ENCODE data around the gene TANC1. TPM values are rescaled to one million over a fixed set of nuclear protein-coding genes. Genes with fewer than 3 reads are reported as not detected.

Gene TANC1
- total RNA-seq, 1 donor from 2014 or later, result 56.9 TPM

DNA sequence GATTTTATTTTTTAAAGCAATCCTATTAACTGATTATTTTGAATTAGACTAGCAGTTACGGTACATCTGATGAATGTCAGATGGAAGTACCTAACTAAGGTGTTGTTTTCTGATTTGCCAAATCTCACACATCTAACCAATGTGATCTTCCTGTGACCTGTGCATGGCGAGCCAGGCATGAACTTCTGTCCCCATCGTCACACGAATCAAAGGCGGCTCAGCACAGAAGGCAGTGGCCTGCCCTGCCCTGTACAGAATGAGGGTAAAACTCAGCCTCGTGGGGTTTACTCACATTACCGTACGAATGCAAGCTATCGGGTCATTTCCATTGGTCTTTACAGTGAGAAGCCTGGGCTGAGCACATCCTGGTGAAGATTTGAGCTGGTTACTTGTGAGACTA lies 230.8 kb downstream of the TANC1 start:
- peaks cover 20% of the 10 kb centered on the region for H3K4me1 Mint-ChIP-seq (ENCODE audit: unreplicated experiment)
- H3K27ac Mint-ChIP-seq, result no peak overlapping the region
- TF ChIP-seq, protein P1, sequence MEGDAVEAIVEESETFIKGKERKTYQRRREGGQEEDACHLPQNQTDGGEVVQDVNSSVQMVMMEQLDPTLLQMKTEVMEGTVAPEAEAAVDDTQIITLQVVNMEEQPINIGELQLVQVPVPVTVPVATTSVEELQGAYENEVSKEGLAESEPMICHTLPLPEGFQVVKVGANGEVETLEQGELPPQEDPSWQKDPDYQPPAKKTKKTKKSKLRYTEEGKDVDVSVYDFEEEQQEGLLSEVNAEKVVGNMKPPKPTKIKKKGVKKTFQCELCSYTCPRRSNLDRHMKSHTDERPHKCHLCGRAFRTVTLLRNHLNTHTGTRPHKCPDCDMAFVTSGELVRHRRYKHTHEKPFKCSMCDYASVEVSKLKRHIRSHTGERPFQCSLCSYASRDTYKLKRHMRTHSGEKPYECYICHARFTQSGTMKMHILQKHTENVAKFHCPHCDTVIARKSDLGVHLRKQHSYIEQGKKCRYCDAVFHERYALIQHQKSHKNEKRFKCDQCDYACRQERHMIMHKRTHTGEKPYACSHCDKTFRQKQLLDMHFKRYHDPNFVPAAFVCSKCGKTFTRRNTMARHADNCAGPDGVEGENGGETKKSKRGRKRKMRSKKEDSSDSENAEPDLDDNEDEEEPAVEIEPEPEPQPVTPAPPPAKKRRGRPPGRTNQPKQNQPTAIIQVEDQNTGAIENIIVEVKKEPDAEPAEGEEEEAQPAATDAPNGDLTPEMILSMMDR (conservative IDR thresholded peaks at IDR 0.05), result no peak
- H3K36me3 Mint-ChIP-seq, result peaks cover 40% of the 10 kb centered on the region
- DNase-seq (ENCODE audit: extremely low spot score, unreplicated experiment), result no peak
- no peaks in the 10 kb centered on the region for H3K27me3 Mint-ChIP-seq
- H3K9me3 Mint-ChIP-seq, result no peaks in the 10 kb centered on the region
- no peak overlapping the region for H3K4me3 Mint-ChIP-seq

GRCh38 chr2:159199761-159200465 lies 231.5 kb downstream of the TANC1 start:
- Mint-ChIP-seq H3K27me3 (no peaks in the 10 kb centered on the region), H3K4me3 (no peak overlapping the region), H3K27ac (peak overlapping the region; percentile 48), H3K4me1 (ENCODE audit: unreplicated experiment) (peaks cover 20% of the 10 kb centered on the region), H3K36me3 (peaks cover 34% of the 10 kb centered on the region), H3K9me3 (no peaks in the 10 kb centered on the region)
- TF ChIP-seq, protein P1 (conservative IDR thresholded peaks at IDR 0.05), result no peak
- no peak for DNase-seq (ENCODE audit: extremely low spot score, unreplicated experiment)

GRCh38 chr2:159200498-159200897 lies 232.1 kb downstream of the TANC1 start:
- H3K9me3 Mint-ChIP-seq, result no peaks in the 10 kb centered on the region
- TF ChIP-seq, protein P1 (conservative IDR thresholded peaks at IDR 0.05), result no peak
- peak overlapping the region; percentile 48 for H3K27ac Mint-ChIP-seq
- DNase-seq (ENCODE audit: extremely low spot score, unreplicated experiment), result no peak
- H3K36me3 Mint-ChIP-seq, result peaks cover 35% of the 10 kb centered on the region
- no peaks in the 10 kb centered on the region for H3K27me3 Mint-ChIP-seq
- H3K4me1 Mint-ChIP-seq (ENCODE audit: unreplicated experiment), result peaks cover 20% of the 10 kb centered on the region
- no peak overlapping the region for H3K4me3 Mint-ChIP-seq

DNA sequence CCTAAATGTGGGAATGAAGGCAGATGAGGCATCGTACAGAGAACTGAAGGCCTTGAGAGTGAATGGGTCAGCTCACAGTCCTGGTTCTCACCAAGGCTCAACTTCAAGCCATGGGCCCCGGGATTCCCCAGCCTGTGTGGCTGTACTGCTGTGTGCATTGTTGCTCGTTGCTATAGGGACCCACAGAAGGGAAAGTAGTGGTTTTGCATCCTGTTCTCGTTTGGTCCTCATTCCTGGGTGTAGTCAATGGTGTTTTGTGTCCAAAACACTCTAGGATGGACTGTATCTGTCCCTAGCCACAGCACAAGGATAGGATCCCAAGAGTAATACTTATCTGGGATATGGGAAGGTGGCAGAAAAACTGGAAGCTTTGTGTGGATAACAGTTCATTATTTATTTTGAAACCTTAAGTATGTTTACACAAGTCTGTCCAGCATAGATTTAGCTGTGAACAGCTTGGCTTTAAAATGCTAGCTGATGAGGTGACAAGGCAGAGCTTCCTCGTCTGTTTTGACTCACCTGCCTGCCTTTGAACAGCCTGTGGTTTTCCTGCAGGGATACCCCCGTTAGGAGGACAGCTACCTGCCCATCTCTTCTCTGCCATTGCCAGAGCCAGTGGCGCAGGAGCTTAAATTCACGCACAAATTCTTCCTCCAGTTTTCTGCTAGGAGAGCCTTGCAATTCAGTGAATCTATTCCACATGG lies 233.1 kb downstream of the TANC1 start:
- no peaks in the 10 kb centered on the region for H3K9me3 Mint-ChIP-seq
- peak overlapping the region; percentile 48 for H3K27ac Mint-ChIP-seq
- H3K27me3 Mint-ChIP-seq, result no peaks in the 10 kb centered on the region
- TF ChIP-seq, protein P1 (conservative IDR thresholded peaks at IDR 0.05), result no peak
- peaks cover 20% of the 10 kb centered on the region for H3K4me1 Mint-ChIP-seq (ENCODE audit: unreplicated experiment)
- H3K36me3 Mint-ChIP-seq, result peaks cover 37% of the 10 kb centered on the region
- DNase-seq (ENCODE audit: extremely low spot score, unreplicated experiment), result no peak
- H3K4me3 Mint-ChIP-seq, result no peak overlapping the region

DNA sequence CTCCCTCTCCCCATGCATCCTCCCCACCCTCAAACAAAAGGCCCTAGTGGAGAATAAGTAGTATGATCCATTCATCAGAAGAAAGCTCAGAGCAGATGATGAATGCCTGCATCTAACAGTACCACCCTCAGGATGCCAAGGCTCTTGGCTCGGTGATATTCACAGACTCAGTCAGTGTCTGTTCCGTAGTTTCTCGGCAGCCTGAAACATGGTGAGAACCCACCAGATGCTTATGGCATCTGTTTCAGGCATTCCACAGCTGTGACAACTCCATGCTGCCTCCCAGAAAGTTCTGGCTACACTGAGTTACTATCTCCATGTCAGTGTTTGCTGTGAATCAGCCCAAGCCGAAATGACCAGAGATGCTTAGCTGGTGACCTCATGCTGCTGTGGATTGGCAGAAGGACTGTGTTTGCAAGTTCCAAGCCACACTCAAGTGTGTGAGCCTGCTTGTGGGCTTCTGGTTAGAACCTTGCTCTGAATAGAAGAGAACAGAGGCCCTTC lies 234.2 kb downstream of the TANC1 start:
- Mint-ChIP-seq H3K4me3 (no peak overlapping the region), H3K9me3 (no peaks in the 10 kb centered on the region), H3K27me3 (no peaks in the 10 kb centered on the region), H3K4me1 (ENCODE audit: unreplicated experiment) (peaks cover 17% of the 10 kb centered on the region), H3K27ac (no peak overlapping the region), H3K36me3 (peaks cover 34% of the 10 kb centered on the region)
- no peak for DNase-seq (ENCODE audit: extremely low spot score, unreplicated experiment)
- TF ChIP-seq, protein P1 (conservative IDR thresholded peaks at IDR 0.05), result no peak
